ENCODE measurements around the gene TVP23B. TPM values are rescaled to one million over a fixed set of nuclear protein-coding genes. Genes with fewer than 3 reads are reported as not detected.
"Not testable (repeated sequence)": the region's sequence is repeated elsewhere in the genome, so short reads cannot be mapped to it uniquely, and the experiment has no call there.

The TVP23B gene
- polyA plus RNA-seq (2012; rRNA removed) = 22.9 and 29.3 TPM in 2 replicates
- 37.5 and 53.3 TPM in 2 replicates for polyA plus RNA-seq (2012; cell fraction: cytosol; rRNA removed)
- polyA plus RNA-seq (2012; cell fraction: nucleus; rRNA removed) = 4.9 and 16.0 TPM in 2 replicates

- H3K4me1 ChIP-seq (ENCODE audit: control insufficient read depth in 1 of 2, insufficient read depth in 2 of 2, low read depth in 1 of 2, low read length in 1 of 2); H3K36me3 ChIP-seq (replicated peaks in 1 of 2; ENCODE audit: control insufficient read depth in 1 of 2, insufficient read depth in 2 of 2, low read length in 1 of 2); CTCF ChIA-PET; H3K27ac ChIP-seq (ENCODE audit: low read depth in 2 of 2, low read length in 1 of 2); H3K9me2 ChIP-seq; H3K27me3 ChIP-seq (ENCODE audit: insufficient read depth); H3F3A ChIP-seq (replicated peaks; ENCODE audit: insufficient read depth); H2AFZ ChIP-seq (ENCODE audit: low read depth); H4K20me1 ChIP-seq (ENCODE audit: insufficient read depth); POLR2A ChIA-PET; H3K9me3 ChIP-seq: not testable (repeated sequence)
- peak within 1 kb of the TSS; percentile 76 for H3K9ac ChIP-seq
- DNase-seq = peak; percentile 85
- peak within 1 kb of the TSS; percentile 71 for H3K4me2 ChIP-seq
- WGBS (ENCODE audit: low lambda C conversion rate) = 0% methylated on average over 16 of the region's 56 CpGs
- peak within 1 kb of the TSS; percentile 52 to 53 for H3K4me3 ChIP-seq (ENCODE audit: low read depth in 2 of 2, low read length in 1 of 2)
- H3K79me2 ChIP-seq (ENCODE audit: insufficient read depth) = peaks cover 40% of the 10 kb centered on the region
- peak; percentile 92 for TF ChIP-seq YY1 (IDR thresholded peaks at IDR 0.05; ENCODE audit: low read depth)
- peak; percentile 28; the same call in 1 of the 2 replicates for TF ChIP-seq SIN3A (IDR thresholded peaks at IDR 0.05; ENCODE audit: borderline replicate concordance, low read depth, low read length)
- TF ChIP-seq ZBTB33 (IDR thresholded peaks at IDR 0.05; ENCODE audit: borderline replicate concordance, low read depth) = peak; percentile 34; the same call in 1 of the 2 replicates
- peak; percentile 96 for TF ChIP-seq ELF1 (IDR thresholded peaks at IDR 0.05)
- TF ChIP-seq USF1 (IDR thresholded peaks at IDR 0.05; ENCODE audit: borderline replicate concordance, low read depth) = peak; percentile 45; the same call in 1 of the 2 replicates
- peak; percentile 26; the same call in 1 of the 2 replicates for TF ChIP-seq PBX3 (IDR thresholded peaks at IDR 0.05)
- TF ChIP-seq TAF1 (IDR thresholded peaks at IDR 0.05; ENCODE audit: borderline replicate concordance, low read depth, low read length) = peak; percentile 71
- TF ChIP-seq GATA2 (CRISPR knock-in tag; IDR thresholded peaks at IDR 0.05) = peak; percentile 33; the same call in 1 of the 2 replicates
- peak; percentile 89 for TF ChIP-seq GABPA (IDR thresholded peaks at IDR 0.05; ENCODE audit: low read depth)
- TF ChIP-seq MAX (IDR thresholded peaks at IDR 0.05; ENCODE audit: low read depth) = peak; percentile 88
- TF ChIP-seq CHD2 (IDR thresholded peaks at IDR 0.05; ENCODE audit: low read length, partially characterized antibody) = peak; percentile 70
- peak; percentile 60; the same call in 1 of the 2 replicates for TF ChIP-seq POLR2AphosphoS5 (IDR thresholded peaks at IDR 0.05; ENCODE audit: low read depth, low read length)
Observed at GRCh38 chr17:18780991-18781718, at the start of gene TVP23B. TVP23B (plus strand) TSS chr17:18781183; CDS start chr17:18781294, 111 bp downstream.

GRCh38 chr17:18732438-18732837 is 48.5 kb upstream of the TVP23B start:
- H4K20me1 ChIP-seq (ENCODE audit: insufficient read depth); DNase-seq; H3K9ac ChIP-seq; H3K27me3 ChIP-seq (ENCODE audit: insufficient read depth); H3K27ac ChIP-seq (ENCODE audit: low read depth in 2 of 2, low read length in 1 of 2); H2AFZ ChIP-seq (ENCODE audit: low read depth); H3K9me2 ChIP-seq; H3K36me3 ChIP-seq (replicated peaks in 1 of 2; ENCODE audit: control insufficient read depth in 1 of 2, insufficient read depth in 2 of 2, low read length in 1 of 2); CTCF ChIA-PET; H3K4me1 ChIP-seq (ENCODE audit: control insufficient read depth in 1 of 2, insufficient read depth in 2 of 2, low read depth in 1 of 2, low read length in 1 of 2); H3K79me2 ChIP-seq (ENCODE audit: insufficient read depth); H3K4me3 ChIP-seq (ENCODE audit: low read depth in 2 of 2, low read length in 1 of 2); H3K4me2 ChIP-seq; H3K9me3 ChIP-seq; POLR2A ChIA-PET; H3F3A ChIP-seq (replicated peaks; ENCODE audit: insufficient read depth): not testable (repeated sequence)
- WGBS (ENCODE audit: low lambda C conversion rate) = 89% methylated on average over 1 of the region's 1 CpG

- H3K4me3 ChIP-seq (ENCODE audit: low read depth in 2 of 2, low read length in 1 of 2); H3K9ac ChIP-seq; H3K9me2 ChIP-seq; DNase-seq; H3K27ac ChIP-seq (ENCODE audit: low read depth in 2 of 2, low read length in 1 of 2); H3K4me1 ChIP-seq (ENCODE audit: control insufficient read depth in 1 of 2, insufficient read depth in 2 of 2, low read depth in 1 of 2, low read length in 1 of 2); H3K36me3 ChIP-seq (replicated peaks in 1 of 2; ENCODE audit: control insufficient read depth in 1 of 2, insufficient read depth in 2 of 2, low read length in 1 of 2); H3K4me2 ChIP-seq; H3K9me3 ChIP-seq; H3K79me2 ChIP-seq (ENCODE audit: insufficient read depth); H3F3A ChIP-seq (replicated peaks; ENCODE audit: insufficient read depth); H2AFZ ChIP-seq (ENCODE audit: low read depth); H3K27me3 ChIP-seq (ENCODE audit: insufficient read depth); H4K20me1 ChIP-seq (ENCODE audit: insufficient read depth); POLR2A ChIA-PET; CTCF ChIA-PET: not testable (repeated sequence)
- WGBS (ENCODE audit: low lambda C conversion rate) = 83% methylated on average over 4 of the region's 4 CpGs
Observed at GRCh38 chr17:18733350-18733749, 47.6 kb upstream of the TVP23B start.
